ENCODE data around the gene VTA1.
"Not testable (repeated sequence)": the region's sequence is repeated elsewhere in the genome, so short reads cannot be mapped to it uniquely, and the experiment has no call there.

Gene VTA1

GRCh38 chr6:142187209-142187608, 40.1 kb downstream of the VTA1 start:
- no peaks in the 10 kb centered on the region for H4K20me1 ChIP-seq (ENCODE audit: insufficient read depth, low read length, poor library complexity, severe bottlenecking)
- H3K4me2 ChIP-seq (ENCODE audit: low read depth, low read length, poor library complexity, severe bottlenecking): no peak overlapping the region
- H3K36me3 ChIP-seq (ENCODE audit: insufficient read depth, low read length): peaks cover 21% of the 10 kb centered on the region
- H3K27me3 ChIP-seq (ENCODE audit: insufficient read depth, low read length, poor library complexity, severe bottlenecking): no peaks in the 10 kb centered on the region
- H3K9me2 ChIP-seq (replicated peaks; ENCODE audit: low read depth, low read length): no peaks in the 10 kb centered on the region
- peaks cover 3% of the 10 kb centered on the region; the same call in 1 of the 2 replicates for H3F3A ChIP-seq (ENCODE audit: low read depth)
- no peaks in the 10 kb centered on the region for H3K79me2 ChIP-seq (ENCODE audit: insufficient read depth, low read length)
- no peak overlapping the region for H3K9ac ChIP-seq (ENCODE audit: low read depth, low read length, poor library complexity, severe bottlenecking)
- no peaks in the 10 kb centered on the region for H3K9me3 ChIP-seq (ENCODE audit: insufficient read depth, low read depth, low read length)
- H3K4me1 ChIP-seq (ENCODE audit: insufficient read depth, low read length, poor library complexity, severe bottlenecking): peaks cover 35% of the 10 kb centered on the region
- H2AFZ ChIP-seq (ENCODE audit: low read length): no peak overlapping the region
- no peak overlapping the region for H3K4me3 ChIP-seq (ENCODE audit: low read length, poor library complexity, severe bottlenecking)
- TF ChIP-seq, protein P1, sequence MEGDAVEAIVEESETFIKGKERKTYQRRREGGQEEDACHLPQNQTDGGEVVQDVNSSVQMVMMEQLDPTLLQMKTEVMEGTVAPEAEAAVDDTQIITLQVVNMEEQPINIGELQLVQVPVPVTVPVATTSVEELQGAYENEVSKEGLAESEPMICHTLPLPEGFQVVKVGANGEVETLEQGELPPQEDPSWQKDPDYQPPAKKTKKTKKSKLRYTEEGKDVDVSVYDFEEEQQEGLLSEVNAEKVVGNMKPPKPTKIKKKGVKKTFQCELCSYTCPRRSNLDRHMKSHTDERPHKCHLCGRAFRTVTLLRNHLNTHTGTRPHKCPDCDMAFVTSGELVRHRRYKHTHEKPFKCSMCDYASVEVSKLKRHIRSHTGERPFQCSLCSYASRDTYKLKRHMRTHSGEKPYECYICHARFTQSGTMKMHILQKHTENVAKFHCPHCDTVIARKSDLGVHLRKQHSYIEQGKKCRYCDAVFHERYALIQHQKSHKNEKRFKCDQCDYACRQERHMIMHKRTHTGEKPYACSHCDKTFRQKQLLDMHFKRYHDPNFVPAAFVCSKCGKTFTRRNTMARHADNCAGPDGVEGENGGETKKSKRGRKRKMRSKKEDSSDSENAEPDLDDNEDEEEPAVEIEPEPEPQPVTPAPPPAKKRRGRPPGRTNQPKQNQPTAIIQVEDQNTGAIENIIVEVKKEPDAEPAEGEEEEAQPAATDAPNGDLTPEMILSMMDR (conservative IDR thresholded peaks at IDR 0.05; ENCODE audit: low read length): no peak
- TF ChIP-seq EZH2phosphoT487 (IDR thresholded peaks at IDR 0.05; ENCODE audit: borderline replicate concordance): no peak

- not testable (repeated sequence) for H3F3A ChIP-seq (ENCODE audit: low read depth); H3K9ac ChIP-seq (ENCODE audit: low read depth, low read length, poor library complexity, severe bottlenecking); H3K9me2 ChIP-seq (replicated peaks; ENCODE audit: low read depth, low read length); H3K79me2 ChIP-seq (ENCODE audit: insufficient read depth, low read length); H4K20me1 ChIP-seq (ENCODE audit: insufficient read depth, low read length, poor library complexity, severe bottlenecking); H3K9me3 ChIP-seq (ENCODE audit: insufficient read depth, low read depth, low read length); H2AFZ ChIP-seq (ENCODE audit: low read length); H3K4me2 ChIP-seq (ENCODE audit: low read depth, low read length, poor library complexity, severe bottlenecking); H3K27me3 ChIP-seq (ENCODE audit: insufficient read depth, low read length, poor library complexity, severe bottlenecking); H3K4me3 ChIP-seq (ENCODE audit: low read length, poor library complexity, severe bottlenecking)
- TF ChIP-seq, protein P1 (conservative IDR thresholded peaks at IDR 0.05; ENCODE audit: low read length): peak; percentile 23
- Histone ChIP-seq H3K36me3 (ENCODE audit: insufficient read depth, low read length) (peaks cover 24% of the 10 kb centered on the region), H3K4me1 (ENCODE audit: insufficient read depth, low read length, poor library complexity, severe bottlenecking) (peaks cover 32% of the 10 kb centered on the region)
Observed at GRCh38 chr6:142188341-142188740, 41.3 kb downstream of the VTA1 start.

DNA sequence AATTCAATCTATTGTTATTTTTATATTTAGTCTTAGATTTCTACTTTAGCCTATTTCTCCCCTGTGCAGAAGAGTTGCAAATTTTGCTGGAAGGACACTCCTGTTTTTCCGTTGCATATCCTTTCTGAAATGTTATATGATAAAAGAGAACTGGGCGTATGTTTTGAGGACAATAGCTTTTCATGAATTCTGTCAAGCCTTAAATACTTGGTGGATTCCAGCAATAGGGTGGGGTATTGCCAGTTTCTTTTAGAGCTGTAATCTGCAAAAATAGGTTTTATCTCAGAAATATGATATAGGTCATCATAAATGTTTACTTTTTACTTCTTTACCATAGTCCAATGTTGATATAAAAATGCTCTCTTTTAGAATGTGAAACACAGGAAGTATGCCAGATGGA, 42.0 kb downstream of the VTA1 start:
- peaks cover 24% of the 10 kb centered on the region for H3K36me3 ChIP-seq (ENCODE audit: insufficient read depth, low read length)
- peaks cover 25% of the 10 kb centered on the region for H3K4me1 ChIP-seq (ENCODE audit: insufficient read depth, low read length, poor library complexity, severe bottlenecking)
- H3K4me2 ChIP-seq (ENCODE audit: low read depth, low read length, poor library complexity, severe bottlenecking): no peak overlapping the region
- peaks cover 5% of the 10 kb centered on the region; the same call in 1 of the 2 replicates for H3K79me2 ChIP-seq (ENCODE audit: insufficient read depth, low read length)
- H2AFZ ChIP-seq (ENCODE audit: low read length): no peak overlapping the region
- H3K27me3 ChIP-seq (ENCODE audit: insufficient read depth, low read length, poor library complexity, severe bottlenecking): no peaks in the 10 kb centered on the region
- no peaks in the 10 kb centered on the region for H3K9me3 ChIP-seq (ENCODE audit: insufficient read depth, low read depth, low read length)
- TF ChIP-seq, protein P1 (conservative IDR thresholded peaks at IDR 0.05; ENCODE audit: low read length): no peak
- no peak for TF ChIP-seq EZH2phosphoT487 (IDR thresholded peaks at IDR 0.05; ENCODE audit: borderline replicate concordance)
- no peaks in the 10 kb centered on the region for H4K20me1 ChIP-seq (ENCODE audit: insufficient read depth, low read length, poor library complexity, severe bottlenecking)
- no peak overlapping the region for H3K9ac ChIP-seq (ENCODE audit: low read depth, low read length, poor library complexity, severe bottlenecking)
- H3K4me3 ChIP-seq (ENCODE audit: low read length, poor library complexity, severe bottlenecking): no peak overlapping the region
- peaks cover 3% of the 10 kb centered on the region; the same call in 1 of the 2 replicates for H3F3A ChIP-seq (ENCODE audit: low read depth)
- no peaks in the 10 kb centered on the region for H3K9me2 ChIP-seq (replicated peaks; ENCODE audit: low read depth, low read length)
